HepG2 (cell line): ENCODE data around the gene SH2D3C. TPM values are rescaled to one million over a fixed set of nuclear protein-coding genes. Genes with fewer than 3 reads are reported as not detected.

ENCODE experiments used
- ATAC-seq: fragments of 200-7000 bp; cut with Tn5 transposase; 3 replicates; pipeline ENCODE4 v1.9.1; 2020; ENCODE audit warnings: mild to moderate bottlenecking, moderate library complexity
- BruUV-seq: library from RNA; stranded (reverse); fragments of 400-500 nt; replicated peaks from 2 replicates; lab custom pipeline; 2021; lab: Mats Ljungman, UMichigan
- CTCF ChIA-PET: fragments of 300-600 bp; formaldehyde crosslinking; extraction: SDS; loops from one replicate; lab custom pipeline; 2021; ENCODE audit warnings: low total read pairs, inconsistent platforms, low intra/inter-chr PET ratio; lab: Yijun Ruan, JAX
- POLR2A ChIA-PET: fragments of 350-600 bp; sonication (Branson Sonifier 250); formaldehyde crosslinking; loops from one replicate; lab custom pipeline; 2020; ENCODE audit warnings: antibody characterized with exemption, inconsistent platforms; lab: Yijun Ruan, JAX
- DNase-seq: peaks from one replicate; pipeline ENCODE4 v3.0.0-alpha.2; 2015; ENCODE audit warnings: low spot score
- FAIRE-seq: peaks from 3 replicates; lab custom pipeline; 2011; peaks lifted over from hg19 to GRCh38; lab: Jason Lieb, UNC
- H2AFZ ChIP-seq: one replicate; pipeline ENCODE4 v1.6.1; 2011; ENCODE audit warnings: low read length, inconsistent platforms
- H3K27ac ChIP-seq: fragments of 300-600 bp; 3 replicates; pipeline ENCODE4 v1.8.0; 2011; ENCODE audit warnings: mixed run types, mild to moderate bottlenecking, mixed read lengths, low read length, inconsistent platforms; ENCODE audit not compliant: insufficient read depth; ENCODE audit errors: extremely low read length
- H3K27me3 ChIP-seq, 2 experiments: fragments of 200-600 bp in 1 of 2; 2 replicates in 1 of 2; 3 replicates in 1 of 2; pipeline versions ENCODE4 v1.6.0 to v1.8.0; 2011; ENCODE audit warnings: low read length in 2 of 2, mild to moderate bottlenecking in 2 of 2, moderate library complexity in 2 of 2, inconsistent platforms in 1 of 2; ENCODE audit not compliant: insufficient read depth in 2 of 2, control insufficient read depth in 1 of 2
- H3K36me3 ChIP-seq, 2 experiments: fragments of 200-600 bp in 1 of 2; replicated peaks in 1 of 2; 2 replicates in 1 of 2; 3 replicates in 1 of 2; pipeline versions ENCODE4 v1.5.1 to v1.8.0; 2011; ENCODE audit warnings: low read length in 2 of 2, inconsistent platforms in 1 of 2; ENCODE audit not compliant: insufficient read depth in 2 of 2, control insufficient read depth in 1 of 2
- H3K4me1 ChIP-seq: 2 replicates; pipeline ENCODE4 v1.5.1; 2012; ENCODE audit warnings: low read length, inconsistent platforms; ENCODE audit not compliant: insufficient read depth
- H3K4me2 ChIP-seq: 2 replicates; pipeline ENCODE4 v1.6.0; 2011; ENCODE audit warnings: low read depth, low read length, inconsistent platforms
- H3K4me3 ChIP-seq, 3 experiments: fragments of 200-600 bp in 1 of 3; sonication (generic), shearing (Covaris generic) in 1 of 3; replicated peaks in 1 of 3; 2 replicates each; pipeline ENCODE4 v1.5.1; 2011 to 2016; ENCODE audit warnings: low read length in 3 of 3, inconsistent platforms in 2 of 3, low read depth in 2 of 3, mild to moderate bottlenecking in 2 of 3, control low read depth in 1 of 3, mixed read lengths in 1 of 3; ENCODE audit not compliant: insufficient read depth in 1 of 3
- H3K79me2 ChIP-seq: one replicate; pipeline ENCODE4 v1.6.1; 2011; ENCODE audit warnings: low read length, inconsistent platforms; ENCODE audit not compliant: insufficient read depth
- H3K9ac ChIP-seq: 2 replicates; pipeline ENCODE4 v1.6.0; 2011; ENCODE audit warnings: mild to moderate bottlenecking, low read depth, low read length, inconsistent platforms; ENCODE audit not compliant: insufficient read depth
- H3K9me3 ChIP-seq: 2 replicates; pipeline ENCODE4 v1.5.1; 2012; ENCODE audit warnings: mild to moderate bottlenecking, low read length
- H4K20me1 ChIP-seq: 2 replicates; pipeline ENCODE4 v1.6.0; 2011; ENCODE audit warnings: inconsistent platforms, mild to moderate bottlenecking, low read length, moderate library complexity; ENCODE audit not compliant: insufficient read depth
- HDAC2 ChIP-seq: sonication (generic); formaldehyde crosslinking; IDR thresholded peaks from 2 replicates; pipeline ENCODE4 v1.4.0; 2020; ENCODE audit warnings: missing genetic modification reagents
- KDM2A ChIP-seq: sonication (generic); formaldehyde crosslinking; IDR thresholded peaks from 2 replicates; pipeline ENCODE4 v1.4.0; 2020; ENCODE audit warnings: low read depth, missing genetic modification reagents, borderline replicate concordance
- ZBTB7B ChIP-seq: sonication (generic); formaldehyde crosslinking; IDR thresholded peaks from 2 replicates; pipeline ENCODE4 v1.4.0; 2020; ENCODE audit warnings: missing genetic modification reagents
- WGBS: methylation state at CpG from one replicate; pipeline ENCODE4 v1.1.6; 2017; ENCODE audit warnings: low lambda C conversion rate; 5-methylcytosine and 5-hydroxymethylcytosine counted together
- in situ Hi-C: cut with HindIII; loops from 2 replicates; pipeline ENCODE4 v1.10.0; 2017; ENCODE audit warnings: low pct_unique_long_range_greater_than_20kb; ENCODE audit not compliant: extremely low pct_ligation_motif_present
- intact Hi-C: fragments of 100-400 bp; cut with micrococcal nuclease; formaldehyde crosslinking; loops from one replicate; pipeline ENCODE4 v1.10.0; 2022; ENCODE audit not compliant: unreplicated experiment
- polyA plus RNA-seq, 8 experiments: library from polyadenylated mRNA; depleted of rRNA in 3 of 8; stranded (reverse) in 7 of 8; unstranded in 1 of 8; fragments of >200 nt; fragmentation: Illumina TruSeq in 4 of 8; extraction: Trizol in 4 of 8; gene quantifications; 2 replicates each; pipeline versions ENCODE4 v1.2.1 to v1.2.3, GENCODE V29; 2011 to 2016; ENCODE audit warnings: low read depth in 4 of 8, missing spikeins in 1 of 8, mixed read lengths in 1 of 8; ENCODE audit not compliant: insufficient read depth in 1 of 8
- total RNA-seq, 5 experiments: library from RNA; depleted of rRNA; stranded (reverse); fragments of >200 nt; fragmentation: Illumina TruSeq; extraction: Trizol; gene quantifications; 2 replicates each; pipeline ENCODE4 v1.2.3, GENCODE V29; 2016; ENCODE audit warnings: low read depth in 1 of 5
- TF ChIP-seq, protein P1 (sequence below): sonication (generic); formaldehyde crosslinking; IDR thresholded peaks from 2 replicates; pipeline ENCODE4 v1.8.1; 2023; ENCODE audit warnings: mild to moderate bottlenecking, missing genetic modification reagents, borderline replicate concordance
- TF ChIP-seq, protein P2 (sequence below): sonication (generic); formaldehyde crosslinking; IDR thresholded peaks from 2 replicates; pipeline ENCODE4 v1.4.0; 2020; ENCODE audit warnings: mild to moderate bottlenecking, missing genetic modification reagents
- TF ChIP-seq, protein P3 (sequence below): sonication (generic); formaldehyde crosslinking; IDR thresholded peaks from 2 replicates; pipeline ENCODE4 v1.4.0; 2020; ENCODE audit warnings: missing genetic modification reagents, borderline replicate concordance

The SH2D3C gene
- total and polyA plus RNA-seq, 2 of the 13 experiments (the other 11 are each of a cell fraction or from before 2014, with no cell fraction given) = not detected

DNA sequence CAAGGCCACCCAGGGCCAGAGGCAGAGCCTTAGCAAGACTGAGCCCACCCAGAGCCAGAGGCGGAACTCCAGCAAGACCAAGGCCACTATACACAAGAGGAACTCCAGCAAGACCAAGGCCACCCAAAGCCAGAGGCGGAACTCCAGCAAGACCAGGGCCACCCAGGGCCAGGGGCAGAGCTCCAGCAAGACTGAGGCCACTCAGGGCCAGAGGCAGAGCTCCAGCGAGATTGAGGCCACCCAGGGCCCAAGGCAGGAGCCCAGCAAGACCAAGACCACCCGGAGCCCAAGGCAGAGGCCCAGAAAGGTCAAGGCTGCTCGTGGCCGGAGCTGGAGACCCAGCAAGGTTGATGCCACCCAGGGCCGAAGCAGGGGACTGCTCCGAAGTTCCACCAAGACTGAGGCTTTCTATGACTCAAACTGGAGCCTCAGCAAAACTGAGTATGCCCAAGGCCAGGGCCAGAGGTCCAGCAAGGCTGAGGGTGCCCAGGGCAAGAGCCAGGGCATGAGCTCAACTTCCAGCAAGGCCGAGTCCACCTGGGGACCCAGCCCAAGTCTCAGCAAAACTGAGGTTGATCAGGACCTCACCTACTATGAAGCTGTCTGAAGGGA lies 47.6 kb downstream of the SH2D3C start:
- Histone ChIP-seq H3K4me3 (no peak overlapping the region), H3K36me3 (no peaks in the 10 kb centered on the region), H4K20me1 (no peaks in the 10 kb centered on the region), H3K4me1 (peaks cover 38% of the 10 kb centered on the region), H3K9ac (no peak overlapping the region), H2AFZ (no peak overlapping the region), H3K9me3 (no peaks in the 10 kb centered on the region), H3K27ac (no peak overlapping the region), H3K27me3 (peaks cover 0 to 2% of the 10 kb centered on the region in 2 experiments; a peak in 1 of 5 replicates), H3K79me2 (no peaks in the 10 kb centered on the region), H3K4me2 (no peak overlapping the region)
- in situ Hi-C loops = loop anchor here (10.0 kb wide), 1 partner anchor 226 kb away; no protein-coding TSS in a partner anchor
- 40% methylated on average over 1 of the region's 9 CpGs for WGBS
- CTCF ChIA-PET = no interaction called here
- BruUV-seq = no TSS peak
- POLR2A ChIA-PET = no interaction called here
- FAIRE-seq (no peak), DNase-seq (no peak), ATAC-seq (no peak; the same call in 2 of the 3 replicates)
- no peak for TF ChIP-seq KDM2A (CRISPR knock-in tag)
- peak; percentile 34; the same call in 1 of the 2 replicates for TF ChIP-seq HDAC2
- TF ChIP-seq, protein P1, sequence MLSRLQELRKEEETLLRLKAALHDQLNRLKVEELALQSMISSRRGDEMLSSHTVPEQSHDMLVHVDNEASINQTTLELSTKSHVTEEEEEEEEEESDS (CRISPR knock-in tag) = no peak
- TF ChIP-seq ZBTB7B (CRISPR knock-in tag) = 0 out of 2 replicates have a peak, but pooled peaks have one; percentile 18
- TF ChIP-seq, protein P2, sequence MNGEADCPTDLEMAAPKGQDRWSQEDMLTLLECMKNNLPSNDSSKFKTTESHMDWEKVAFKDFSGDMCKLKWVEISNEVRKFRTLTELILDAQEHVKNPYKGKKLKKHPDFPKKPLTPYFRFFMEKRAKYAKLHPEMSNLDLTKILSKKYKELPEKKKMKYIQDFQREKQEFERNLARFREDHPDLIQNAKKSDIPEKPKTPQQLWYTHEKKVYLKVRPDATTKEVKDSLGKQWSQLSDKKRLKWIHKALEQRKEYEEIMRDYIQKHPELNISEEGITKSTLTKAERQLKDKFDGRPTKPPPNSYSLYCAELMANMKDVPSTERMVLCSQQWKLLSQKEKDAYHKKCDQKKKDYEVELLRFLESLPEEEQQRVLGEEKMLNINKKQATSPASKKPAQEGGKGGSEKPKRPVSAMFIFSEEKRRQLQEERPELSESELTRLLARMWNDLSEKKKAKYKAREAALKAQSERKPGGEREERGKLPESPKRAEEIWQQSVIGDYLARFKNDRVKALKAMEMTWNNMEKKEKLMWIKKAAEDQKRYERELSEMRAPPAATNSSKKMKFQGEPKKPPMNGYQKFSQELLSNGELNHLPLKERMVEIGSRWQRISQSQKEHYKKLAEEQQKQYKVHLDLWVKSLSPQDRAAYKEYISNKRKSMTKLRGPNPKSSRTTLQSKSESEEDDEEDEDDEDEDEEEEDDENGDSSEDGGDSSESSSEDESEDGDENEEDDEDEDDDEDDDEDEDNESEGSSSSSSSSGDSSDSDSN (CRISPR knock-in tag) = 0 out of 2 replicates have a peak, but pooled peaks have one; percentile 18
- TF ChIP-seq, protein P3, sequence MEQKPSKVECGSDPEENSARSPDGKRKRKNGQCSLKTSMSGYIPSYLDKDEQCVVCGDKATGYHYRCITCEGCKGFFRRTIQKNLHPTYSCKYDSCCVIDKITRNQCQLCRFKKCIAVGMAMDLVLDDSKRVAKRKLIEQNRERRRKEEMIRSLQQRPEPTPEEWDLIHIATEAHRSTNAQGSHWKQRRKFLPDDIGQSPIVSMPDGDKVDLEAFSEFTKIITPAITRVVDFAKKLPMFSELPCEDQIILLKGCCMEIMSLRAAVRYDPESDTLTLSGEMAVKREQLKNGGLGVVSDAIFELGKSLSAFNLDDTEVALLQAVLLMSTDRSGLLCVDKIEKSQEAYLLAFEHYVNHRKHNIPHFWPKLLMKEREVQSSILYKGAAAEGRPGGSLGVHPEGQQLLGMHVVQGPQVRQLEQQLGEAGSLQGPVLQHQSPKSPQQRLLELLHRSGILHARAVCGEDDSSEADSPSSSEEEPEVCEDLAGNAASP (CRISPR knock-in tag) = 0 out of 2 replicates have a peak, but pooled peaks have one; percentile 16
- intact Hi-C loops = no loop called here
